ENCODE results near the gene ZCWPW2. TPM values are rescaled to one million over a fixed set of nuclear protein-coding genes. Genes with fewer than 3 reads are reported as not detected.

ZCWPW2 gene
- total and polyA plus RNA-seq, 2 donors = 1.9 to 4.6 TPM

DNA sequence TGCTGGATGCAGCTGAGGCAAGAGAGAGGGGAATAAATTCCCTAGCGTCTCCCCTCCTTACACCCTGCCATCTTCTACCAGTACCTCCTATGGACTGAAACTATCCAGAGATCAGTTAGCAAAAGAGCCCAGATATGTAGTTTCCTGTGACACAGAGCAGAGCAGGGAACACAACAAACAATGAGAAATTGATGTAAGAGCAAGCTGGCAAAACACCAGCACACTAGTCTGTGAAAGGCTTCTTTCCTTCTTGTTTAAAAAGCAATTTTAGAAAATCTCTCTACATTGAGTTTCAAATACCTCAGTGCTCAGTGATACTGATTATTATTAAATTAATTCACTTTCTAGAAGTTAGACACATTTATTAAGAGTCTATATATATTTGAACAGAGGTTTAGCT lies 215.7 kb downstream of the ZCWPW2 start:
- Histone ChIP-seq H3K36me3 (ENCODE audit: insufficient read depth) (no peaks in the 10 kb centered on the region), H3K4me3 (ENCODE audit: low read depth, low read length) (no peak overlapping the region), H3K27ac (ENCODE audit: low read depth) (no peak overlapping the region), H3K4me1 (ENCODE audit: insufficient read depth) (no peaks in the 10 kb centered on the region)
- no peak for DNase-seq (ENCODE audit: extremely low spot score)
- WGBS = 43% methylated on average over 1 of the region's 1 CpG

GRCh38 chr3:28569357-28569756 lies 220.8 kb downstream of the ZCWPW2 start:
- Histone ChIP-seq H3K27ac (ENCODE audit: low read depth) (no peak overlapping the region), H3K36me3 (ENCODE audit: insufficient read depth) (no peaks in the 10 kb centered on the region), H3K4me1 (ENCODE audit: insufficient read depth) (no peaks in the 10 kb centered on the region), H3K4me3 (ENCODE audit: low read depth, low read length) (no peak overlapping the region)
- DNase-seq (ENCODE audit: extremely low spot score) = no peak
- 76% methylated on average over 3 of the region's 3 CpGs for WGBS

- 84% methylated on average over 5 of the region's 5 CpGs for WGBS
- no peak overlapping the region for H3K27ac ChIP-seq (ENCODE audit: low read depth)
- no peak overlapping the region for H3K4me3 ChIP-seq (ENCODE audit: low read depth, low read length)
- H3K36me3 ChIP-seq (ENCODE audit: insufficient read depth) = no peaks in the 10 kb centered on the region
- H3K4me1 ChIP-seq (ENCODE audit: insufficient read depth) = no peaks in the 10 kb centered on the region
- DNase-seq (ENCODE audit: extremely low spot score) = no peak
These were observed 225.5 kb downstream of the ZCWPW2 start for GRCh38 chr3:28574036-28574435.

GRCh38 chr3:28575100-28575745 lies 226.7 kb downstream of the ZCWPW2 start:
- Histone ChIP-seq H3K4me1 (ENCODE audit: insufficient read depth) (no peaks in the 10 kb centered on the region), H3K36me3 (ENCODE audit: insufficient read depth) (no peaks in the 10 kb centered on the region), H3K27ac (ENCODE audit: low read depth) (no peak overlapping the region), H3K4me3 (ENCODE audit: low read depth, low read length) (peak overlapping the region; percentile 51)
- DNase-seq (ENCODE audit: extremely low spot score) = no peak
- WGBS = under 1% methylated on average over 55 of the region's 55 CpGs

Other genes starting within 250 kb of the ZCWPW2 start
- gene CMC1, start 107.1 kb upstream of the ZCWPW2 start, total RNA-seq = 20.5 TPM
- 34.3 TPM for gene CMC1, start 107.1 kb upstream of the ZCWPW2 start, polyA plus RNA-seq
- 115 TPM for gene AZI2, start 103 bp downstream of the ZCWPW2 start, total RNA-seq
- 66.0 TPM for gene AZI2, start 103 bp downstream of the ZCWPW2 start, polyA plus RNA-seq

Data from urinary bladder (tissue), 4 donors.